B cell (primary cell): Measurements from ENCODE around the gene GGTLC2. TPM values are rescaled to one million over a fixed set of nuclear protein-coding genes. Genes with fewer than 3 reads are reported as not detected.

ENCODE experiments used
- ATAC-seq: fragments of 200-7000 bp; cut with Tn5 transposase; one replicate; pipeline ENCODE4 v1.10.0; 2021; ENCODE audit warnings: low read depth, mild to moderate bottlenecking, moderate number of reproducible peaks, moderate library complexity
- CTCF ChIA-PET: fragments of 350-600 bp; sonication (Branson Sonifier 250); formaldehyde crosslinking; loops from one replicate; lab custom pipeline; 2021; ENCODE audit warnings: antibody characterized with exemption, inconsistent platforms; lab: Charles Lee
- POLR2A ChIA-PET: fragments of 350-600 bp; sonication (Branson Sonifier 250); formaldehyde crosslinking; loops from one replicate; lab custom pipeline; 2021; ENCODE audit warnings: antibody characterized with exemption; lab: Charles Lee
- DNase-seq: peaks from one replicate; pipeline ENCODE4 v3.0.0; 2013
- H2AFZ ChIP-seq: 2 replicates; pipeline ENCODE4 v1.6.1; 2012; ENCODE audit warnings: mild to moderate bottlenecking, low read depth, low read length; ENCODE audit not compliant: insufficient read depth, poor library complexity, severe bottlenecking
- H3K27ac ChIP-seq, 2 donors: 1 replicate in 1 of 2; 2 replicates in 1 of 2; pipeline ENCODE4 v1.5.1; 2012 to 2013; ENCODE audit warnings: low read length in 2 of 2, mild to moderate bottlenecking in 2 of 2, moderate library complexity in 1 of 2
- H3K27me3 ChIP-seq, 4 experiments: fragments of 200-600 bp in 1 of 4; sonication (generic) in 1 of 4; replicated peaks in 1 of 4; 1 replicate in 2 of 4; 2 replicates in 2 of 4; pipeline versions ENCODE4 v1.6.1 to v1.7.0; 2013 to 2016; ENCODE audit warnings: low read length in 3 of 4, mild to moderate bottlenecking in 2 of 4, mixed read lengths in 1 of 4, moderate library complexity in 1 of 4; ENCODE audit not compliant: insufficient read depth in 4 of 4, control insufficient read depth in 3 of 4; ENCODE audit errors: control extremely low read depth in 1 of 4
- H3K36me3 ChIP-seq, 2 experiments: replicated peaks in 1 of 2; 1 replicate in 1 of 2; 2 replicates in 1 of 2; pipeline versions ENCODE4 v1.6.1 to v1.7.1; 2013; ENCODE audit warnings: low read length in 1 of 2; ENCODE audit not compliant: insufficient read depth in 2 of 2, control insufficient read depth in 1 of 2; ENCODE audit errors: control extremely low read depth in 1 of 2, extremely low read depth in 1 of 2
- H3K4me1 ChIP-seq, 2 donors: fragments of 200-600 bp in 1 of 2; sonication (generic) in 1 of 2; 1 replicate in 1 of 2; 2 replicates in 1 of 2; pipeline versions ENCODE4 v1.5.1 to v1.6.1; 2013 to 2017; ENCODE audit warnings: low read length in 2 of 2; ENCODE audit not compliant: control insufficient read depth in 2 of 2, insufficient read depth in 2 of 2
- H3K4me2 ChIP-seq: replicated peaks from 2 replicates; pipeline ENCODE3; 2012; ENCODE audit warnings: mild to moderate bottlenecking, low read depth, low read length; ENCODE audit not compliant: poor library complexity, severe bottlenecking
- H3K4me3 ChIP-seq, 5 experiments: fragments of 200-600 bp in 1 of 5; sonication (generic) in 1 of 5; 1 replicate in 3 of 5; 2 replicates in 2 of 5; pipeline versions ENCODE4 v1.5.1 to v1.7.0; 2011 to 2016; ENCODE audit warnings: low read length in 4 of 5, mild to moderate bottlenecking in 4 of 5, low read depth in 2 of 5, control low read depth in 1 of 5, moderate library complexity in 1 of 5; ENCODE audit not compliant: insufficient read depth in 1 of 5; ENCODE audit errors: control extremely low read depth in 1 of 5, extremely low read depth in 1 of 5
- H3K79me2 ChIP-seq: fragments of 200-600 bp; sonication (generic); one replicate; pipeline ENCODE4 v1.6.0; 2016; ENCODE audit warnings: low read length; ENCODE audit not compliant: control insufficient read depth, insufficient read depth
- H3K9ac ChIP-seq: fragments of 200-600 bp; sonication (generic); 2 replicates; pipeline ENCODE4 v1.6.1; 2017; ENCODE audit warnings: mild to moderate bottlenecking, low read length, moderate library complexity
- H3K9me3 ChIP-seq, 3 donors: one replicate each; pipeline versions ENCODE4 v1.6.1 to v1.7.1; 2013; ENCODE audit warnings: low read length in 2 of 3; ENCODE audit not compliant: control insufficient read depth in 2 of 3, insufficient read depth in 1 of 3; ENCODE audit errors: control extremely low read depth in 1 of 3
- H4K20me1 ChIP-seq: 2 replicates; pipeline ENCODE4 v1.6.0; 2012; ENCODE audit warnings: mild to moderate bottlenecking, low read length; ENCODE audit not compliant: insufficient read depth, control insufficient read depth, poor library complexity, severe bottlenecking
- H3K27ac Mint-ChIP-seq: one replicate; pipeline ENCODE4 v1.8.0; 2021; ENCODE audit warnings: mixed read lengths
- H3K27me3 Mint-ChIP-seq: one replicate; pipeline ENCODE4 v1.8.0; 2021; ENCODE audit warnings: mixed read lengths
- H3K4me1 Mint-ChIP-seq: one replicate; pipeline ENCODE4 v1.8.0; 2021; ENCODE audit warnings: mixed read lengths
- H3K4me3 Mint-ChIP-seq: one replicate; pipeline ENCODE4 v1.8.0; 2021; ENCODE audit warnings: mixed read lengths
- H3K9me3 Mint-ChIP-seq: one replicate; pipeline ENCODE4 v1.8.0; 2022; ENCODE audit warnings: mixed read lengths; ENCODE audit not compliant: insufficient read depth
- CTCF ChIP-seq: fragments of 200-600 bp; IDR thresholded peaks from one replicate; pipeline ENCODE4 v1.8.0; 2022; ENCODE audit warnings: antibody characterized with exemption, mild to moderate bottlenecking
- EZH2 ChIP-seq: IDR thresholded peaks from 2 replicates; pipeline ENCODE4 v1.6.1; 2012; ENCODE audit warnings: borderline replicate concordance, low read depth, mild to moderate bottlenecking, moderate library complexity, low read length; ENCODE audit not compliant: insufficient read depth, poor library complexity, severe bottlenecking
- WGBS: methylation state at CpG from one replicate; pipeline ENCODE4 v1.1.5; 2013; ENCODE audit warnings: missing lambda C conversion rate; ENCODE audit not compliant: insufficient coverage; 5-methylcytosine and 5-hydroxymethylcytosine counted together
- intact Hi-C: fragments of 100-400 bp; cut with micrococcal nuclease; formaldehyde crosslinking; loops from one replicate; pipeline ENCODE4 v1.10.0; 2022
- polyA plus RNA-seq: library from polyadenylated mRNA; depleted of rRNA; stranded (reverse); fragments of >200 nt; gene quantifications from 2 replicates; pipeline ENCODE4 v1.2.3, GENCODE V29; 2012
- total RNA-seq, 2 donors: library from RNA; stranded (reverse); fragments of 120-200 nt in 1 of 2; gene quantifications; 1 replicate in 1 of 2; 2 replicates in 1 of 2; pipeline versions ENCODE4 v1.2.3 to v1.2.4, GENCODE V29; 2013 to 2022

Gene GGTLC2
- total and polyA plus RNA-seq, 2 donors (not counting 1 experiment from before 2014, with no cell fraction given), result not detected

DNA sequence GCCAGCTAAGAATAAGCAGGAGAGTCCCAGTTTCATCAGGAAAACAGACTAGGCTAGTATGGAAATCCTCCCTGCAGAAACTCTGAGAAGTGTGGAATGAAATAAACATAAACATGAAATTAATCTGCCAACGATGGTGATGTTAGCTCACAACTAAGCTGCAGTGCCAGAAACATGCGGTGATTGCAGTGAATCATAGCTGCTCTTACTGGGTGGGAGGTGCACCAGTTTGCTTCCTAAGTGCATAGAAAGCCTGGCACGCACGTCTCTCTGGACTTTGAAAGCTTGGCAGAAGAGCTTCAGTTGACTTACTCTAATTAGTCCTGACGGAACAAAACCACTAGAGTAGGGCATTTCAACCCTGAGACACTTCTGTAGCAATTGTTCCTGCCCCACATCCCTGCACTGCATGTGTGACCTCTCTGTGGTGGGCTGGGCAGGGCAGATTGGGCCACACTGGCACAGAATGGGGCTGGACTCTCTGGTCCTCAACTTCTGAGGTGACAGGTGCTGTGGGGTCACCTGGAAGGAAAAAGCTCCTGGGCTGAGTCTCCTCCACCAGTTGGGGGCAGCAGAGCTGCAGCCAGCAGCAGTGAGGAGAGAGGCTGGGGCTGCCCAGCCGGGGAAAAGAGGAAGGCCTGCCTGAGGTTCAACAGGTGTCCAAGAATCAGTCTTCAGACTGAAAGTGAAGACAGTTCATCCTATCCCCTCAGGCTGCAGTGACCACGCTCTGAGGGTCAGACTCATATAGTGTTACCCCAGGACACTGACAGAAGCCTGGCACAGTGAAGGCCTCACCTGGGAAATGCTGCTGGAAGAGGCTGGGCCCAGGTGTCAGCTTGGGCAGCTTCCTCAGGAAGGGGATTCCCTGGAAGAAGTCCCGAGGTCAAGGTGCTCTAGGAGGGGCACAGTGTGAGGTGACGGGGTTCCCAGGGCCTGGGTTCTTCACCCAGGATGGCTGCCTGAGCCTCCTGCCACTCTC is 40.5 kb downstream of the GGTLC2 start:
- H2AFZ ChIP-seq, result no peak overlapping the region
- no peaks in the 10 kb centered on the region for H3K27me3 ChIP-seq
- ATAC-seq (peak; percentile 58), DNase-seq (peak; percentile 80)
- WGBS, result 68% methylated on average over 9 of the region's 9 CpGs
- H3K9me3 ChIP-seq, result peaks cover 0 to 8% (median 0%) of the 10 kb centered on the region in 3 donors
- peak; percentile 74 for TF ChIP-seq CTCF
- no peak for TF ChIP-seq EZH2
- CTCF ChIA-PET, result interaction anchor here (0.6 to 11.7 kb wide), 27 partner anchors 8 to 273 kb away, joined by 3 to 140 read pairs (median 5); no protein-coding TSS in a partner anchor
- H3K4me2 ChIP-seq, result peak overlapping the region; percentile 50
- no peaks in the 10 kb centered on the region for H4K20me1 ChIP-seq
- peak overlapping the region in 1 of 2 donors; percentile 61 for H3K27ac ChIP-seq
- Mint-ChIP-seq H3K27me3 (no peaks in the 10 kb centered on the region), H3K27ac (peak overlapping the region; percentile 76), H3K4me1 (peaks cover 60% of the 10 kb centered on the region), H3K9me3 (no peaks in the 10 kb centered on the region), H3K4me3 (peak overlapping the region; percentile 45)
- POLR2A ChIA-PET, result interaction anchor here (1.2 kb wide), 2 partner anchors 199 to 270 kb away, joined by 3 to 4 read pairs; no protein-coding TSS in a partner anchor
- intact Hi-C loops, result loop anchor here (5.0 kb wide), 1 partner anchor 252 kb away; no protein-coding TSS in a partner anchor
- no peak overlapping the region for H3K4me3 ChIP-seq
- H3K4me1 ChIP-seq, result peaks cover 47 to 56% of the 10 kb centered on the region in 2 donors
- no peak overlapping the region for H3K9ac ChIP-seq
- H3K79me2 ChIP-seq, result no peaks in the 10 kb centered on the region
- no peaks in the 10 kb centered on the region for H3K36me3 ChIP-seq
